Choroid plexus epithelial cell (primary cell): ENCODE data around the gene MRFAP1L1.
A peak's percentile ranks its signal among the peaks of the same experiment; 100 is the strongest.

Source experiments
- DNase-seq: peaks from one replicate; pipeline ENCODE4 v3.0.0-alpha.2; 2010; ENCODE audit warnings: low read depth
- H3K4me3 ChIP-seq: 2 replicates; pipeline ENCODE4 v1.5.1; 2011; ENCODE audit warnings: low read depth, mild to moderate bottlenecking, control low read depth, low read length, moderate library complexity
- CTCF ChIP-seq: conservative IDR thresholded peaks from 2 replicates; pipeline ENCODE4 v1.5.1; 2011; ENCODE audit warnings: low read depth, mild to moderate bottlenecking, control low read depth, inconsistent platforms, low read length, moderate library complexity

Gene MRFAP1L1

GRCh38 chr4:6687947-6688878 is 21.5 kb downstream of the MRFAP1L1 start:
- no peak for TF ChIP-seq CTCF
- no peak overlapping the region for H3K4me3 ChIP-seq

GRCh38 chr4:6686104-6686787 is 23.4 kb downstream of the MRFAP1L1 start:
- no peak overlapping the region for H3K4me3 ChIP-seq
- no peak for TF ChIP-seq CTCF
- DNase-seq, result no peak

More at GRCh38 chr4:6687947-6688878, 21.5 kb downstream of the MRFAP1L1 start:
- DNase-seq, result no peak

GRCh38 chr4:6684656-6685055 is 25.0 kb downstream of the MRFAP1L1 start:
- TF ChIP-seq CTCF, result no peak
- DNase-seq, result no peak
- no peak overlapping the region for H3K4me3 ChIP-seq

GRCh38 chr4:6682862-6683590 is 26.6 kb downstream of the MRFAP1L1 start:
- no peak for TF ChIP-seq CTCF
- no peak overlapping the region for H3K4me3 ChIP-seq
- no peak for DNase-seq

- DNase-seq, result no peak
- TF ChIP-seq CTCF, result no peak
- H3K4me3 ChIP-seq, result no peak overlapping the region
These were observed 28.5 kb downstream of the MRFAP1L1 start for GRCh38 chr4:6681191-6681590.

GRCh38 chr4:6680372-6681034 is 29.2 kb downstream of the MRFAP1L1 start:
- no peak for DNase-seq
- peak; percentile 31 for TF ChIP-seq CTCF
- no peak overlapping the region for H3K4me3 ChIP-seq
